NB4 (cell line): ENCODE measurements around the gene GPR85.

Experiments used
- CTCF ChIP-seq: IDR thresholded peaks from one replicate; pipeline ENCODE4 v1.5.1; 2012; ENCODE audit warnings: low read depth, low read length
- MAX ChIP-seq: IDR thresholded peaks from 2 replicates; pipeline ENCODE4 v1.6.1; 2011; ENCODE audit warnings: low read depth, low read length
- MYC ChIP-seq: IDR thresholded peaks from 2 replicates; pipeline ENCODE4 v1.6.1; 2011; ENCODE audit warnings: low read depth, low read length
- POLR2A ChIP-seq: IDR thresholded peaks from 2 replicates; pipeline ENCODE4 v1.6.1; 2011; ENCODE audit warnings: mild to moderate bottlenecking; ENCODE audit not compliant: insufficient read length; ENCODE audit errors: extremely low read depth

DNA sequence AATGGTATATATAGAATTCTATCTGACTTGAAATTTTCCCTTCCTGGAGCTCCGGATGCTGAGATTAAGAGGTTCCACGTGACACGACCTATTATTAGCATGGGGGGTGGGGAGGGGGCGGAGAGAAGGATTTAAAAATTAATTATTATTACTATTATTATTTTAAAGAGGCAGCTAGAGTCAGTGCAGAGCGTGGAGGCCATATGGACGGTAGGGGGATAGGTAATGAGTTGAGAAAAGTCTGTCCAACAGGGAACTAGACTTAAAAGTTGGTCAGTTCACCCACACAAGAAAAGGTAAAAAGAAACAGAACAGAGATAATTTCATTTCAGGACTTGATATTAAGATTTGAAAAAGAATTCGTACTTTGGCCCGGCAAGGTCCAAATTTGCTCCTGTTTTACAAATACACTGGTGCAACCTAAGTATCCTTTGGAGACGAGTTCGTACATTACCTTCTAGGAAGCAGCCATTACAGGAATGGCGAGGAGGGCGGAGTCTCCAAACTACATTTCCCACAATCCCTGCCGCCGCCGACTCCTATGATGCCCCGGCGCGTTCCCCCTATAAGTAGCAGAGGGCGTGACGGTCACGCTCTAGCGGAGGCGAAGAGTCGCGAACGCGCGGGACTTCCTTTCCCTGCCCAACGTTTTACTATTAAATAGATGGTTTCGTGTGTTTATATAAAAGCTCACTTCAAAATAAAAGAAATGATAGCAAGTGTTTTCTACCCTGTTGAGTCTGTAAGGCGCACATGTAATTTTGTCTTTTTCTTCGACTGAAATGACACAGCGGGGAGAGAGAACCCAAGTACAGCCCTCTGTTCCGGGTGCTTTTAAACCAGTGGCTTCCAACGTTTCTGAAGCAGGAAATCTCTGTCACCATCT lies 31.7 kb upstream of the GPR85 start, which contains the start of gene SMIM30:
- peak; percentile 93 for TF ChIP-seq POLR2A
- no peak for TF ChIP-seq CTCF
- TF ChIP-seq MAX, result peak; percentile 73
- peak; percentile 84 for TF ChIP-seq MYC
